DMS114 treated with DMSO at 0.1 percent for 48 hours (cell line): ENCODE results near the gene SPAG16.
A peak's percentile ranks its signal among the peaks of the same experiment; 100 is the strongest.

ENCODE experiments used
- DNase-seq: peaks from one replicate; lab custom pipeline; 2025; ENCODE audit not compliant: unreplicated experiment; lab: John Stamatoyannopoulos, UW

SPAG16 gene

DNA sequence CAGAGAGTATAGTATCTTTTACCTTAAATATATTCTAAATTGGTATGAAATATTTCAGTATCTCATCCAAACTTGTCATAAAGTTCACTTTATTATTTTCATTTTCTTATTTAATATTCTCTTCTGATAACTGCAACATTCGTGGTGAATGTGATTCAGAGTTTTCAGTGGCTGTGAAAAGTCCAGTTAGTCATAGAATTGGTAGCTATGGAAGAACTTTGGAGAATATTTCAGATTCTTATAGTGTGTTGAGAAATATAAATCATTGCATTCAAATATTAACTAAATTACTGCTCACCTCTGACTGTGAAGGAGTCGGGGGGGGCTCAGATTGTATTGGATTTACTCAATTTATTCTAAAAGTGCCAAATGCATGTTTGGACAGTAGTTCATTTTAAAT is 948.0 kb downstream of the SPAG16 start:
- no peak for DNase-seq

DNA sequence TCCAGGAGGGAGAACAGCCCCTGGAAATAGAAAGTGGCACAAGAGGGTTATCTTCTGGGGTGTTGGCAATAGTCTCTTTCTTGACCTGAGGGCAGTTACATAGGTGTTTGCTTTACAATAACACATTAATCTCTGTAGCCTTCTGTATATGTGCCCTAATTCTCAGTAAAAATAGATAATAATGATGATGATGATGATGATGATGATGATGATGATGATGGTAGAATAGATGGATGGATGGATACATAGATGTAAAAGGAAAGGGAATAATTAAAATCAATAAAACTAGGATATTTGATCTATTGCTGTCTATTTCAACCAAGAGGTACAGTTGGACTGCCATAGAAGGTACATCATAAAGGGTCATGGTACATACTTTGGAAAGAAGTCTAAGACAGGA is 948.9 kb downstream of the SPAG16 start:
- DNase-seq = no peak

DNA sequence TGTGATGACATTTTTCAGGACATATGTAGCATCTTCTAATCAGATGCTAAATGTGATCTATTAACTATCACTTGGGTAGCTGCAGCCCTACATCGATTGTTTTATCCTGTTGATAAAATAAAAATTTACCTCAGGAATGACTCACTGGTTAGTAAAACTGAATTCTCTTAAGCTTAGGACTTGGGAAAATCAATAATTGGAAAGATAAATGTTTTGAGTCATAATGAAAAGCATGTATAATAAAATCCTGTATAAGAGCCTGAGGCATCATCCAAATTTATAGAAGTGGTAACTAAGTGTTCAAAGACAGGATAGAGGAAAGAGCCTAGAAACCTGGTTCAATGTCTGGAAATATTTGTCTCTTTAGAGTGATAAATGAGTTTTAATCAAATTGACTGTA is 958.5 kb downstream of the SPAG16 start:
- no peak for DNase-seq

DNA sequence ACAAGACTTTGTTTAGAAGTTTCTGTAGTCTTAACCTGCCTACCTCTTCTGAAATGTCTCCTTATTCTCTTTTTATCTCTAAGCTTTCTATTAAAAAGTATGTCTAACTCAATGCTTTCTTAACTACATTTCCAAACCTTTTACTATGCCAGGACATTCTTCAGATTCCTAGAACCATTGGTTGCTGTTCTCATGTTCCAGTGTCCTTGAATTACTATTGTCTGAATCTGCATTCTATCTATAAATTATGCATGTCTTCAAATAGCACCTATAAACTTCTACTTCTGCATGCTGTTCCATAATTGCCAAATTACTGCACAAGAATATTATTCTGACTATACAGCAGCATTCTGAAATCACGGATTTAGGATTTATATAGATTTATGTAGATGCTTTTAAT is 960.6 kb downstream of the SPAG16 start:
- DNase-seq = no peak

DNA sequence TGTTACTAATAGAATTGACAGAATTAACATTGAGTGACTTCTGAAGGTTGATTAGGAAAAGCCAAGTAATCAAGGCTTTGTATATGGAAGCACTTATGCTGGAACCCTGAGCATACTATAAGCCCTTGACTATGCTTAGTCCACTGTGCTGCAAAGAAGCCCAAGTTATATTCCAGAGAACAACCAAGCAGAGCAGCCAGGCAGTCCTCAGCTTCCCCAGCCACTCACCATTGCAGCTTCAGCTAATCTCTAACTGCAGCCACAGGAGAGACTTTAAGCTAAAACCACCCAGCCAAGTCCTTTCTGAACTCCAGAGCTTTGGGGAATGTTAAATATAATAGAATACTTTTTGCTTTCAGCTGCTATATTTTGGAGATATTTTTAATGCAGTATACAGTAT is 962.2 kb downstream of the SPAG16 start:
- no peak for DNase-seq

DNA sequence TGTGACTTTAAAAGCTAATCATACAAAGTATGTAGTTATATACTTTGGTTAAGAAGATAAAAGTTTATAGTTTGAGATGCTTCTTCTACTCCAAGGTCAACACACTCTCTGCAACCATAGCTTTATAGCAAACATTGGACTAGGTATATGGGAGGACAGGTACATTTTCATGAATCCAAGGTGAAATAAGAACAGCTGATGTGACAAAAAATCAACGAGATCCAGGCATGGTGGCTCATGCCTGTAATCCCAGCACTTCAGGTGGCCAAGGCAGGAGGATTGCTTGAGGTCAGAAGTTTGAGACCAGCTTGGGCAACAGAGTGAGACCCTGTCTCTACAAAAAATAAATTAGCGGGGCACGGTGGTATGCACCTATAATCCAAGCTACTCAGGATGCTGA is 963.3 kb downstream of the SPAG16 start:
- DNase-seq = no peak

DNA sequence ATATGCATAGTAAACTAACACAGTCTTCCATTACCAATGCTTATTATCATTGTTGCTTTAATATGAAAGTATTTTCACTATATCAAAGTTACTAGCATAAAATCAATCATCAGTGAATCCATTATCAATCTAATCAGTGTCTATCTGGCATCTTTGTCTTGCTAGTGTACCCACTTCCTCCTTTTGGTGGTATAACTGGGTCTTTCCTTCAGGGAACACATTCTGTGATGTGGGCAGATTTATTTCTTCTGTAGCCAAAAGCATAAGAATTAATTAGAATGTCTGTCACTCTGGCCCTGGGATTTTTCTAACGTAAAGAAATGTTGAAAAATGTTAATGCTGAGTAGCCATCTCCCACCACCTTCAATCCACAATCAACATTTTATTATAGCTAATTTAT is 970.8 kb downstream of the SPAG16 start:
- no peak for DNase-seq

DNA sequence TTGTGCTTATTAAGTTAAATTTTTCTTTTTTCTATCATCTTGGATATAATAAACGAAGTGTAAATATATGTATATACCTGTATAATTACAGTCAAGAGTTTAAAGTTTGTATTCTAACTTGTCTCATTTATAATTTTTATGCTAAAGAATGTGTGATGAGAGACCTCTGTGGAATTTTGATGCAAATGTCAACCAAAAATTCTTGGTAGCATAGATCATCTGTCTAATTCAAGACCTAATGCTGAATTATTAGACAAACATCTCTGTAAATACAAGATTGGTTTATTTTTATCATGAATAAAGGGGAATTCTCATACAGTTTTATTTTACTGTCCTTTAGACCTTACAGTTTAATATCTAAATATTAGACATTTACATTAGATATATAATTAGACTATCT is 977.4 kb downstream of the SPAG16 start:
- no peak for DNase-seq

DNA sequence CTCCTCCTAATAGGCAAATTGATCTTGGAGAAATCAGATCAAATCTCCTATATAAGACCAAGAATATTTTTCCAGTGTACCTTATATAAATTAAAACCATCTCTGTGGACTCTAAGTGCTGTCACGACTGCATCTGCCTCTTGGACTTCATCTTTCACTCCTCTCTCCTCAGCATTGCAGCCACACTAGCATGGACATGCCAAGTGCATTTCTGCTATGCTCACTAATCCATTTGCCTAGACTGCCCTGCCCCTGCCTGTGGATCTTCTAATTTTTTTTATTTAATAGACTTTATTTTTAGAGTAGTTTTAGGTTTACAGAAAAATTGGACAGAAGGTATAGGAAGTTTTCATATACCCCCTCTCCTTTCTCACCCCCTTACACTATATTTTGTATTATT is 979.9 kb downstream of the SPAG16 start:
- DNase-seq = no peak

DNA sequence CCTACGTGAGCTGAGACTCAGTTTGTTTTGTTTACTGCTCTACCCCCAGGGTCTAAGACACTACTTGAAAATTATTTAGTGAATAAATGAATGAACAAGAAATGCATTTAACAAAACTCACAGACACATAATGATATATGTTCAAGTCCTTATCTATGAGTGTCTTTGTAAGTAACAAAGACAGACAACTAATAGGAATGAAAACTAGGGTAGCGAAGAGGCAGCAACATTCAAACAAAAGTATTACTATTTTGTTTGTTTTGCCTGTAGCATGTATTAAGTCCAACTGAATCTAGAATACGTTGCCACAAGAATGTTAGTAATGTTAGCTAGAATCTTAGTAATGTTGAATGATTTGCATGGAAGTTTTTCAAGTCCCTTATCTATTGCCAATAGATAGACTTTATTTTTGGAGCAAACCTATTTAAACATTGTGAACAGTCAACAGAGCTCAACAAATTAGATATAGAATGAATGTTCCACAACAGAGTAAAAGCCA is 981.8 kb downstream of the SPAG16 start:
- DNase-seq = no peak

DNA sequence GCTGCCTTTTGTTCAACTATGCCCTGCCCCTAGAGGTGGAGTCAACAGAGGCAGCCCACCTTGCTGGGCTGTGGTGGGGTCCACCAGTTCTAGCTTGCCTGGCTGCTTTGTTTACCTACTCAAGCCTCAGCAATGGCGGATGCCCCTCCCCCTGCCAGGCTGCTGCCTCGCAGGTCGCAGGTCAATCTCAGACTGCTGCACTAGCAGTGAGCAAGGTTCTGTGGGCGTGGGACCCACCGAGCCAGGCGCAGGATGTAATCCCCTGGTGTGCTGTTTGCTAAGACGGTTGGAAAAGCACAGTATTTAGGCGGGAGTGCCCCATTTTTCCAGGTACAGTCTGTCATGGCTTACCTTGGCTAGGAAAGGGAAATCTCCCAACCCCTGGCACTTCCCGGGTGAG is 993.6 kb downstream of the SPAG16 start:
- no peak for DNase-seq

DNA sequence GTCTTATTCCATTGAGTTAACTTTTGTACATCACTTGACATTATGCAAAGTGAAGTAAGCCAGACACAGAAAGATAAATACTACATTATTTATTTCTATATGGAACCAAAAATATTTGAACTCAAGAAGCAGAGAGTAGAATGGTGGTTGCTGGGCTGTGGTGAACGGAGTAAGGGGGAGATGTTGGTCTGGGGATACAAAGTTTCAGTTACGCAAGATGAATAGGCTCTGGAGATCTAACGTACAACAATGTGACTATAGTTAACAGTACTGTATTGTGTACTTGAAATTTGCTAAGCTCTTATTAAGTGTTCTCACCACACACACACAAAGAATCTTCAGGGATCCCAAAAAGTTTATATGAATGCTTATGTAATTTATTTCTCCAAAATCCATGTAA is 1001.7 kb downstream of the SPAG16 start:
- no peak for DNase-seq

DNA sequence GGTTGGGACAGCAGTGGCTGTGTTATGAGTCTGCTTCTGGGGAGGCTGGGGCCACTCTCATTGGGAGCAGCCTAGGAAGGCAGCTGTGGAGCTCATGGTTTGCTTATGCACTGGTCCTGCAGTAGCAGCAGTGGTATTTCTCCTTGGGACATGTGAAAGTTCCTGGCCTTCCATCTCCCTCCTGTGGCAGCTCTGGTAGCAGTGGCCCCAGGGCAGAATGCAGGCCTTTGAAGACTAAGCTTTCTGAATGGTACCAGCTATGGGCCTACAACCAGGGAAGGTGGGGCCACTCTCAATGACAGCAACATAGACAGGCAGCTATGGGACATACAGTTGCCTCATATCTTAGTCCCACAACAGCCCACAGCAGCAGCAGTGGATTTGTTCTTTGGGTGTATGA is 1009.3 kb downstream of the SPAG16 start:
- no peak for DNase-seq

DNA sequence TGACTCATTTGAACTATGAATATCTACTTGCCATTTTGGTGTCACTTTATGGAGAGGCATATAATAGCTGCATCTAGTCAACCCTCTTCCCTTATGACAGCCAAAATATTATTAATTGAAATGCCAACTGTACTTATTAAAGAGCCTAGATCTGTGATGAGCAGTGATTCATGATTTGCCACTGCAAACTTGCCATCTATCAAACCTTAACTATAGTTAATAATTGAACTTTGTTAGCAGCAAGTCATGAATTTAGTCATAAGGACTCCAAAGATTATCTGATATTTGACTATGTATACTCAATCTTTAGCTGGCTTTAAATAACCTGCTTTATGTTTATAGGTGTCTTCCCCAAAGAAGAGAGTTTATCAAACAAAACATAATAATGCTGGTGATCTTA is 1010.2 kb downstream of the SPAG16 start:
- no peak for DNase-seq

DNA sequence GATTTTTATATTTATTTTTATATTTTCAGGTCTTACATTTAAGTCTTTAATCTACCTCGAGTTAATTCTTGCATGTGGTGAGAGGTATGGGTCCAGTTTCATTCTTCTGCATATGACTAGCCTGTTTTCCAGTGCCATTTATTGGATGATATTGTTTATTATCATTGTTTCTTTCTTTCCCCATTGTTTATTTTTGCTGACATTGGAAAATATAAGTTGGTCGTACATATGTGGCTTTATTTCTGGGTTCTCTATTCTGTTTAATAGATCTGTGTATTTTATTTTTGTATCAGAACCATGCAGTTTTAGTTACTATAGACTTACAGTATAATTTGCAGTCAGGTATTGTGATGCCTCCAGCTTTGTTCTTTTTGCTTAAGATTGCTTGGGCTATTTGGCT is 1013.2 kb downstream of the SPAG16 start:
- DNase-seq = no peak

DNA sequence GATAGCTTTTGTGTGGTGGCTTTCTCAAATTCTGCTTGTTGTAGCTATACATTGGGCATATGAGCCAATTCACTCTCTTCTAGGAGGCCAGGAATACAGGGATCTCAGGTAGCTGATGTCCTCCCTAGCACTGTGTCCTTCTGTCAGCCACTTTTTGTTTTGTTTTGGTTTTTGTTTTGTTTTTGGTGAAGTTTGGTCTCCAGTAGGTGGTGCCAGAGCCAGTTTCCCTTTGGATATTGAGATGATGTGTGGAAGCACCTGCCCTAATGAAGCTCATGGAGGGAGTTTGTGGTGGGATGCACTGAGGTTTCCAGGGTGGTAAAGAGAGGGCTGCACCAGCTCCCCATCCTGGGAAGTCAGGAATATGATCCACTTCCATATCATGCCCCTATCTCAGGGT is 1026.1 kb downstream of the SPAG16 start:
- no peak for DNase-seq

DNA sequence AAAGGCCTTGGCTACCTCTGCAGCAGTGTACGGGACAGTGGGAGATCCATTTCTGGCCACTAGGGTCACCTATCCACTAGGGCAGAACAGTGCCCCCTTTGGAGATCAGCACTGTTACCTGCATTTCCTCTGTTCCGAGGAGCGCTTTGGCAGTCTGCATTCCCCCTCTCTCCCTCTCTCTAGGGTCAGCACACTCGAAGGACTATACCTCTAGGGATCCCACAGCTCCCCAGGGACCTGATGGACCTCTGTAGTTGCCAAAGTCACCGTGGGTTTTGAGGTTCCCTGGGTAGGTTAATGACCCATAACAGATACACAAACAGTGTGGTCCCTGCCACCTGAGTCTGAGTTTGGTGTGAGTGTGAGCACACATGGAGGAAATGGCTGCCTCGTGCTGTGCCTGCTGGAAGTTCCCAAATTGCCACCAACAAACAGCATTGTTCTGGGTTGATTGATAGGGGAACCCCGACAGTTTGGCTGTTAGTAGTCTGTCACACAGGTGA is 1026.8 kb downstream of the SPAG16 start:
- DNase-seq = peak; percentile 1

DNA sequence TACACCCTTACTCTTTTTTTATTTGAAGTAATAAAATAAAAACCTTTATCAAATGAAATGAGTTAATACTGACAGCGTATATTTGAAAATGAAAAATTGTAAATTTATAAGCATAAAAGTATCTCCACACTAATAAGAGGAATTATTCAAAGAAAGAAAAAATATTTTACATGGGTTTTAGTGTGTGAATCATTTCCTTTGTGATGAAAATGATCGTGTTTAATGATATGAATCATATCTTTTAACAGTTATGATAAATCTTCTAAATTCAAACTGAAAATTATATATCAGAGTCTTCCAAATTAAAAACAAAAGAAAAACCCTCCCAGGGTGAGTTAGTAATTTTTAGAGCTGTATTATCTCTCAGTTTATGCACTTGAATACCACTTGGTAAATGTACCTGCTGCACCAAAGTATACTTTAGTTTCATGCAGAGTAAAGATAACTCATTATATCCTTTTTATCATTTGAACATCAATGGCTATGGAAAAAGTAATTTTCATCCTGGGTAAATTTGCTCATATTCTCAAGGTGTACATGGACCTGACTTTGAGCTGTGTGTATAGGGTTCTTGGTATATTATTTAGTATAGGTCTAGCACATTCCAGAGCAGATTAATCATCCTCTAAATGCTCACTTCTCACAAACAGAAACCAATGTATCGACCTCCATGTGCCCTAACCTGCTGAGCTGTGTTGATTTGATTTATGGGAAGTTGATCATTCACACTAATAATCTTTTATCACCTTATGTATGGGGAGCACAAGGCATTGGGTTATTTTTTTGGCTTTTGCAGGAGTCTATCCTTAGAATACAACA is 1027.9 kb downstream of the SPAG16 start:
- no peak for DNase-seq

DNA sequence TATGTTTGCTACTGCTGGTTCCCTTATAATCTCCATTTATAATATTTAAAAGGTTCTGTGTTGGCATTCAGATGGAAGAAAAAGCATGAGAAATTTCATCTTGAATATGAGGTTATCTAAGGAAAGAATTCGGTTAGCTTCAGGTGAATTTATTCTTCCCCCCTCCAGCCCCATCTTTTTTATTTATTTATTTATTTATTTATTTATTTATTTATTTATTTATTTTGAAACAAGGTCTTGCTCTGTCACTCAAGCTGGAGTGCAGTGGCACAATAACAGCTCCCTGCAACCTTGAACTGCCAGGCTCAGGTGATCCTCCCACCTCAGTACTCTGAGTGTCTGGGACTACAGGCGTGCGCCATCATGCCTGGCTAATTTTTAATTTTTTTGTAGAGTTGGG is 1031.1 kb downstream of the SPAG16 start:
- no peak for DNase-seq

DNA sequence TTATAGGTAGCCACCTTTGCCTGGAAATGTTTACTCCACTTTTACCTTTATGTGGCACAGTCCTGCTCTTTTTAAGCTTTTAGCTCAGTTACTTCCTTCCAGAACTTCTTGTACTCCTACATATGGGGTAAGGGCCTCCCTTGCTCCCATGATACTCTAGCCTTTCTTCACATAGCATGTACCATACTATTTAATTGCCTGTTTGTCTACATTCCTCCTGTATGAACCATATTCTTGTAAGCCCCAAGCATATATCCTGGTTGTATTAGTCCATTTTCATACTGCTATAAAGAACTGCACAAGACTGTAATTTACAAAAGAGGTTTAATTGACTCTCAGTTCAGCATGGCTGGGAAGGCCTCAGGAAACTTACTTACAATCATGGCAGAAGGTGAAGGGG is 1035.9 kb downstream of the SPAG16 start:
- DNase-seq = no peak

DNA sequence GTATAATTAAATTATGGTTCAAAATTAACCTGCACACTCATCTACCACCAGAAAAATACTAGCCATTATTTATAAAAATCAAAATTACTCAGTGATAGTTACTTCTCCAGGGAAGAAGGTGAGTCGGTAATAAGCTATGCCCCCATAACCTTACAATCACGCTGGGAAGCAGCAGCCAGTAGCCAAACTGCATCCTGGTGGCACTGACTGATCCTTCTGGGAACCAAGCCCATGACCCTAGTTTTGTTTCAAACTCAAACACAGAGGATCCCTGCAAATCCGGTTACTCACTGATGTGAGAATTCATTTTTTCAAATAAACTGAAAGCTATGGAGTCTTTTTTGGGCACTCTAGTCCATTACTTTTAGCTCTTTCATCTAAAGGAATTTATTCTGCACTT is 1038.4 kb downstream of the SPAG16 start:
- no peak for DNase-seq

DNA sequence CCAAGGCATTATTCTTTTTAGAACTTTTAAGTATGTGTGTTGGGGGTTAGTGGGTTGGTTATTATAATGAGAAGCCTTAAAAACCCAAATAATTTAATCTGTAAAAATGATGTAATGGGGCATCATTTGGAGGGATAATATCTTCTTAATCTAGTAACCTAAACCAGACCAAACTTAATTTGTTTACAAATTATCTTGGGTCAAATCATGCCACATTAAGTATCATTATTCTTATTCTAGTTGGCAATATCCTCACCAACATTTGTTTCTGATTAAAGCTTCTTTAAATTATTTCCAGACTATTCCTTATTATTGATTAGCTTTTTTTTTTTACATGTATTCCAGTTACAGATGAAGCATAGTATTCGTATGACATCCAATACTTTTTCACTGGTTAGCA is 1041.1 kb downstream of the SPAG16 start:
- no peak for DNase-seq

DNA sequence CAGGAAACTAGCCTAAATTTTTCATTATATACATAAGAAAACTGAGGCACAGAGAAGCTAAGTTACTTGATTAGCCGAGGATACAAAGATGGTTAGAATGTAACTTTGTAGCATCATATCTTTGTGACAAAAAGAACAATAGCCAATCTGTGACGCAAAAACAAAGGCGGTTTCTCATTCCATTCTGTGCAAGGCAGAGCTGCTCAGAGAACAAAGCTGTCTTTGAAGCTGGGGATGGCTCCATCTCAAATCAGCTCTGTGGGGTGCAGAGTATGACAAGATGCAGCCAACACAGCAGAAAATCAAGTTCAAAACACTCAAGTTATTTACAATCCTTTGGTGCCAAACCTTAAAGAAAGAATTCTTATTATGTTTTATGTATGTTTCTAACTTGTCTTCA is 1044.7 kb downstream of the SPAG16 start:
- DNase-seq = no peak
